Endodermal cell (in vitro differentiated cells): ENCODE measurements around the gene KRTAP10-8. TPM values are rescaled to one million over a fixed set of nuclear protein-coding genes. Genes with fewer than 3 reads are reported as not detected.

Experiments used
- DNase-seq: peaks from one replicate; pipeline ENCODE4 v3.0.0-alpha.2; 2017
- H3K27ac ChIP-seq: 2 replicates; pipeline ENCODE4 v1.5.1; 2013; ENCODE audit warnings: mild to moderate bottlenecking, low read depth, low read length, moderate library complexity
- H3K27me3 ChIP-seq: 2 replicates; pipeline ENCODE4 v1.6.1; 2013; ENCODE audit warnings: mild to moderate bottlenecking, low read length, moderate library complexity; ENCODE audit not compliant: insufficient read depth, control insufficient read depth, poor library complexity, severe bottlenecking
- H3K36me3 ChIP-seq: 2 replicates; pipeline ENCODE4 v1.7.0; 2013; ENCODE audit warnings: mild to moderate bottlenecking, low read length, moderate library complexity; ENCODE audit not compliant: control insufficient read depth, insufficient read depth
- H3K4me1 ChIP-seq: one replicate; pipeline ENCODE4 v1.7.0; 2013; ENCODE audit warnings: low read length; ENCODE audit not compliant: control insufficient read depth, insufficient read depth
- H3K4me3 ChIP-seq: 2 replicates; pipeline ENCODE4 v1.5.1; 2013; ENCODE audit warnings: mild to moderate bottlenecking, low read length, moderate library complexity
- H3K9ac ChIP-seq: 2 replicates; pipeline ENCODE4 v1.6.1; 2013; ENCODE audit warnings: mild to moderate bottlenecking, low read length, moderate library complexity; ENCODE audit not compliant: poor library complexity, severe bottlenecking; ENCODE audit errors: extremely low read depth
- H3K9me3 ChIP-seq: 2 replicates; pipeline ENCODE4 v1.6.1; 2013; ENCODE audit warnings: mild to moderate bottlenecking, low read length, moderate library complexity; ENCODE audit not compliant: control insufficient read depth
- H3K27ac Mint-ChIP-seq: 2 replicates; pipeline ENCODE4 v1.8.0; 2020; ENCODE audit warnings: mixed read lengths
- H3K27me3 Mint-ChIP-seq: 2 replicates; pipeline ENCODE4 v1.8.0; 2021; ENCODE audit warnings: mild to moderate bottlenecking, mixed read lengths; ENCODE audit not compliant: insufficient read depth
- H3K36me3 Mint-ChIP-seq: 2 replicates; pipeline ENCODE4 v1.8.0; 2020; ENCODE audit warnings: low read depth, mixed read lengths
- H3K4me1 Mint-ChIP-seq: 2 replicates; pipeline ENCODE4 v1.8.0; 2020; ENCODE audit warnings: mixed read lengths
- H3K4me3 Mint-ChIP-seq: 2 replicates; pipeline ENCODE4 v1.8.0; 2020; ENCODE audit warnings: mild to moderate bottlenecking, moderate library complexity, mixed read lengths
- H3K9me3 Mint-ChIP-seq: 2 replicates; pipeline ENCODE4 v1.8.0; 2020; ENCODE audit warnings: mild to moderate bottlenecking, mixed read lengths
- CTCF ChIP-seq: fragments of 200-600 bp; sonication (generic); conservative IDR thresholded peaks from 2 replicates; pipeline ENCODE4 v1.5.0; 2021; ENCODE audit warnings: antibody characterized with exemption, mild to moderate bottlenecking
- WGBS, 2 experiments: methylation state at CpG; one replicate each; pipeline versions ENCODE4 v1.1.5 to v1.1.7; 2013; ENCODE audit warnings: missing lambda C conversion rate in 2 of 2, mixed read lengths in 1 of 2; ENCODE audit not compliant: insufficient coverage in 1 of 2, insufficient read length in 1 of 2; 5-methylcytosine and 5-hydroxymethylcytosine counted together
- total RNA-seq, 2 donors: library from RNA; stranded (reverse); fragmentation: NEBNext Ultra II Directional in 1 of 2; extraction: Animal tissue kit (Norgen Biotek cat#: 25700) in 1 of 2; gene quantifications; 2 replicates in 1 of 2; 3 replicates in 1 of 2; pipeline ENCODE4 v1.2.1, GENCODE V29; 2021

Gene KRTAP10-8
- total RNA-seq, 2 donors from 2014 or later: not detected

DNA sequence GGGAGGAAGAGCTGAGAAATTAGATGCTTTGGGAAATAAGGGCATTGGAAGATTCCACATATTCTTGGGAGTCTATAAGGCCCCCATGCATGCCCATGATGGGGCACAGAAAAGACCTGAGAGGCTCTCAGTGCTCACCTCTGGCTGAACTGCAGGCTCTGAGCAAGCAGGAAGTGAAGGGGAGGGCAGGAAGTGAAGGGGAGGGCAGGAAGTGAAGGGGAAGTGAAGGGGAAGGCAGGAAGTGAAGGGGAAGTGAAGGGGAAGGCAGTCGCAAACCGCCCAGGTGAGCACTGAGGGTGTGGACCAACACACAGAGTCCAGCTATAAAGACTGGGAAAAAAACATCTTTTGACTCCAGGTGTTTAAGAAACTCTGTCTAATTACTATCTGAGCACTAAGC is 18.6 kb downstream of the KRTAP10-8 start:
- Histone ChIP-seq H3K9ac (no peak overlapping the region), H3K36me3 (no peaks in the 10 kb centered on the region), H3K27ac (no peak overlapping the region), H3K27me3 (no peaks in the 10 kb centered on the region), H3K4me1 (no peaks in the 10 kb centered on the region), H3K4me3 (no peak overlapping the region), H3K9me3 (peaks cover 11% of the 10 kb centered on the region)
- no peaks in the 10 kb centered on the region for H3K4me1 Mint-ChIP-seq
- WGBS, 2 experiments: 88 to 100% methylated on average over 2 of the region's 2 CpGs
- no peak for TF ChIP-seq CTCF
- H3K36me3 Mint-ChIP-seq: peaks cover 3% of the 10 kb centered on the region
- H3K9me3 Mint-ChIP-seq: peaks cover 18% of the 10 kb centered on the region
- H3K27ac Mint-ChIP-seq: no peak overlapping the region
- H3K27me3 Mint-ChIP-seq: peaks cover 3% of the 10 kb centered on the region
- peak; percentile 9 for DNase-seq
- no peak overlapping the region for H3K4me3 Mint-ChIP-seq

- Histone ChIP-seq H3K36me3 (no peaks in the 10 kb centered on the region), H3K27me3 (no peaks in the 10 kb centered on the region), H3K4me3 (no peak overlapping the region), H3K27ac (no peak overlapping the region), H3K9me3 (peaks cover 11% of the 10 kb centered on the region), H3K9ac (no peak overlapping the region), H3K4me1 (no peaks in the 10 kb centered on the region)
- WGBS, 2 experiments: no CpG with 5 or more reads among the region's 1 CpG
- peaks cover 3% of the 10 kb centered on the region for H3K36me3 Mint-ChIP-seq
- DNase-seq: no peak
- H3K27ac Mint-ChIP-seq: no peak overlapping the region
- peaks cover 2% of the 10 kb centered on the region for H3K27me3 Mint-ChIP-seq
- TF ChIP-seq CTCF: no peak
- peaks cover 18% of the 10 kb centered on the region for H3K9me3 Mint-ChIP-seq
- H3K4me3 Mint-ChIP-seq: no peak overlapping the region
- H3K4me1 Mint-ChIP-seq: no peaks in the 10 kb centered on the region
Observed at GRCh38 chr21:44632067-44632466, 20.2 kb downstream of the KRTAP10-8 start.

- 88 to 94% methylated on average over 9 to 15 of the region's 15 CpGs for WGBS, 2 experiments
- Histone ChIP-seq H3K4me3 (no peak overlapping the region), H3K4me1 (no peaks in the 10 kb centered on the region), H3K9ac (no peak overlapping the region), H3K27me3 (no peaks in the 10 kb centered on the region), H3K9me3 (peaks cover 11% of the 10 kb centered on the region), H3K27ac (no peak overlapping the region), H3K36me3 (no peaks in the 10 kb centered on the region)
- Mint-ChIP-seq H3K9me3 (peaks cover 21% of the 10 kb centered on the region), H3K27me3 (peaks cover 2% of the 10 kb centered on the region), H3K27ac (no peak overlapping the region), H3K4me3 (no peak overlapping the region), H3K36me3 (peaks cover 3% of the 10 kb centered on the region), H3K4me1 (peaks cover 2% of the 10 kb centered on the region)
- no peak for TF ChIP-seq CTCF
- DNase-seq: peak; percentile 5
Observed at GRCh38 chr21:44636209-44637017, 24.5 kb downstream of the KRTAP10-8 start.
